ENCODE data around the gene SLC23A3.

DNA sequence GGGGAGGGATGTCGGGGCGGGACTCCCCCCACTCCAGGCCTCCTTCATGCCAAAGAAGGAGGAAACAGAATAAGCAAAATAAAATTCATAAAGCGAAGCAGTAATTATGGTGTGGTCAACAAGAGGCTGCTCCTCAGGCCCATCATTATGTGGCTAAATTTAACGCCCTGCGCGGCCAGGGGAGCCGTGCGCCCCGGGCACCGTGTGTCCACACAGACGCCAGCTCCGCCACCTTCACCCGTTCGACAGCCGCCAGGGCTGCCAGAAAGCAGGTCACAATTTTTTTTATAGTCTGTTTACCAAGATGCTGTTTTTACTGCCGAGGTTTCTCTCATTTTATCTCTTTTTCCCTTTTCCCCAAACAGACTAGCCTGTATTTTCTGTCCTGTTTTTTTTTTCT is 40.2 kb downstream of the SLC23A3 start:
- no peak for TF ChIP-seq EP300 (IDR thresholded peaks at IDR 0.05; ENCODE audit: borderline replicate concordance)
- no peak for TF ChIP-seq NFIC (IDR thresholded peaks at IDR 0.05)
- TF ChIP-seq EGR1 (IDR thresholded peaks at IDR 0.05), result no peak
- TF ChIP-seq, protein P1, sequence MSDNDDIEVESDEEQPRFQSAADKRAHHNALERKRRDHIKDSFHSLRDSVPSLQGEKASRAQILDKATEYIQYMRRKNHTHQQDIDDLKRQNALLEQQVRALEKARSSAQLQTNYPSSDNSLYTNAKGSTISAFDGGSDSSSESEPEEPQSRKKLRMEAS (IDR thresholded peaks at IDR 0.05), result no peak
- TF ChIP-seq YY1 (IDR thresholded peaks at IDR 0.05; ENCODE audit: low read depth), result no peak
- TF ChIP-seq TAF1 (IDR thresholded peaks at IDR 0.05; ENCODE audit: low read depth), result no peak
- TF ChIP-seq CREB1 (IDR thresholded peaks at IDR 0.05; ENCODE audit: low read depth), result no peak
- no peak for TF ChIP-seq RAD21 (IDR thresholded peaks at IDR 0.05; ENCODE audit: low read depth)

Measured in Ishikawa (cell line).